ENCODE results near the gene TANK.

- no peak for TF ChIP-seq CTCF (conservative IDR thresholded peaks at IDR 0.05; ENCODE audit: low read depth, low read length)
- TF ChIP-seq EZH2 (IDR thresholded peaks at IDR 0.05; ENCODE audit: borderline replicate concordance, low read depth, low read length, poor library complexity, severe bottlenecking): no peak
These were observed 5.0 kb downstream of the TANK start for GRCh38 chr2:161165266-161165665.
